ENCODE results near the gene SRA1. TPM values are rescaled to one million over a fixed set of nuclear protein-coding genes. Genes with fewer than 3 reads are reported as not detected.

SRA1 gene
- total and polyA plus RNA-seq, 2 of the 4 experiments (the other 2 are of a cell fraction): 52.9 to 54.8 TPM

DNA sequence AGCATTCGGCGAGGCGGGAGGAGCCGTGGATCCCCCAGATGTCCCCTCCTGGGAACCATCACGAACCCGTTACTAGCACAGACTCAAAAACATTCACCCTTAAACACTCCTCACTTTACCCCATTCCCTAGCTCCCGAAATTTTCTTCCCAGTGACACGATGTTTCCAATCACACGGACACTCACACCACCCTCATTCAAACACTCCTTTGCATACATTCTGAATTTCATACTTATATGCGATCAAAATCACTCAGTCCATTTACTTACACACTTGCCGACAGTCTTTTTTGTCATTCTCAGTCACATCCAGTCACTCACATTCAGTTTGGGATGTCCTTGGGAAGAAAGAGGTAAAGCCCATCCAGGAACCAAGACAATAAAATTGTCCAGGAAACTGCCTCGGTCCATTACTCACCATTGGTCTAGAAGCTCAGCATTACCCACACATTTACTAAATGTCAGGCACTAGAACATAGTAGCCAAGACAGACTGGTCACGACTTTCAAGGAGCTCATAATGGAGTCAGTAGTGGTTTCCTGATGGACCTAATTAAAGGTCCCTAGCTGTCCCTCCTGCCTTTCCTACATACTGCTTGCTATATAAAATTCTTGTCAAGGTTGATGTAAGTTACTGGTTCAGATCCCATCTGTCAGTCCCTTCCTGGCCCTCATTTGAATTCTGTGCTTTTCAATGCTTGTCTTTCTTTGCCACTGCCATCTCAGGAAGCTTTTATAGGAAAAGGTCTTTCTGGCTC lies 7.9 kb upstream of the SRA1 start (continued):
- no peak for TF ChIP-seq USF2 (IDR thresholded peaks at IDR 0.05; ENCODE audit: low read depth, low read length)

Data from IMR-90 (cell line).